Activated T-helper 2 cell treated with anti-CD3 and anti-CD28 coated beads, Interferon-gamma antibody, Interleukin-2, Interleukin-4, amounts not matched to agents 10 μg/mL and 5 μg/mL and 100 μg/mL, durations not matched to agents 14 hours and 24 hours and 36 hours (primary cell): ENCODE results near the gene ALDH1A1. TPM values are rescaled to one million over a fixed set of nuclear protein-coding genes. Genes with fewer than 3 reads are reported as not detected.

ENCODE experiments used
- DNase-seq: peaks from one replicate; pipeline ENCODE4 v3.0.0; 2021; ENCODE audit warnings: low spot score
- H3K27ac Mint-ChIP-seq: one replicate; pipeline ENCODE4 v1.8.0; 2021; ENCODE audit warnings: mixed read lengths
- H3K27me3 Mint-ChIP-seq: one replicate; pipeline ENCODE4 v1.8.0; 2021; ENCODE audit warnings: low read depth, mixed read lengths
- H3K36me3 Mint-ChIP-seq: one replicate; pipeline ENCODE4 v1.8.0; 2021; ENCODE audit warnings: low read depth, mixed read lengths
- H3K4me1 Mint-ChIP-seq: one replicate; pipeline ENCODE4 v1.8.0; 2021; ENCODE audit warnings: low read depth, mixed read lengths
- H3K4me3 Mint-ChIP-seq: one replicate; pipeline ENCODE4 v1.8.0; 2021; ENCODE audit warnings: low read depth, mild to moderate bottlenecking, moderate library complexity, mixed read lengths
- H3K9me3 Mint-ChIP-seq: one replicate; pipeline ENCODE4 v1.8.0; 2021; ENCODE audit warnings: mixed read lengths
- intact Hi-C: fragments of 100-400 bp; cut with micrococcal nuclease; formaldehyde crosslinking; loops from one replicate; pipeline ENCODE4 v1.15.1; 2023
- total RNA-seq: library from RNA; stranded (reverse); gene quantifications from 2 replicates; pipeline ENCODE4 v1.2.3, GENCODE V29; 2022

ALDH1A1 gene
- total RNA-seq, 1 donor from 2014 or later = not detected

GRCh38 chr9:72931897-72932296 lies 21.0 kb downstream of the ALDH1A1 start:
- no peaks in the 10 kb centered on the region for H3K9me3 Mint-ChIP-seq
- H3K4me3 Mint-ChIP-seq = no peak overlapping the region
- intact Hi-C loops = no loop called here
- DNase-seq = no peak
- no peaks in the 10 kb centered on the region for H3K36me3 Mint-ChIP-seq
- H3K27me3 Mint-ChIP-seq = no peaks in the 10 kb centered on the region
- no peak overlapping the region for H3K27ac Mint-ChIP-seq
- H3K4me1 Mint-ChIP-seq = no peaks in the 10 kb centered on the region

DNA sequence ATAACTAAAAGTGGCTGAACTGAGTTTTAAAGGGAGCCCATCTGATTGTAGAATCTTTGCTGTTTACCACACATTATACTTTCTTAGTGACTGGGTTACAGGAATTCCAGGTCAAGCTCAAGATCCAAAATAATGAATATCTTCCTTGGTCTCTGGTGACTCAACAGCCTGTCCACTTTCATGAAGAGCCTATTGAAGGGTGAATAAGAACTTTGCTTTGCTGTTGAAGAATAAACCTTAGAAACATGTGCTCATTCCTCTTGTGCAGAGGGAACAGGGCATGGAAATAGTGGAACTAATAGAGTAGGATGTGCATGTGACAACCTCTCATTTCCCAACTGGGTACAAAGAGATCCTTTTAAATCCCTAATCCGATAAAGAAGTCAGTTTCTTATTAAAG lies 21.4 kb downstream of the ALDH1A1 start:
- no peak for DNase-seq
- H3K36me3 Mint-ChIP-seq = no peaks in the 10 kb centered on the region
- no peak overlapping the region for H3K27ac Mint-ChIP-seq
- no peaks in the 10 kb centered on the region for H3K27me3 Mint-ChIP-seq
- intact Hi-C loops = no loop called here
- no peak overlapping the region for H3K4me3 Mint-ChIP-seq
- H3K4me1 Mint-ChIP-seq = no peaks in the 10 kb centered on the region
- H3K9me3 Mint-ChIP-seq = no peaks in the 10 kb centered on the region

- no peak for DNase-seq
- H3K9me3 Mint-ChIP-seq = no peaks in the 10 kb centered on the region
- no peaks in the 10 kb centered on the region for H3K27me3 Mint-ChIP-seq
- H3K4me1 Mint-ChIP-seq = no peaks in the 10 kb centered on the region
- intact Hi-C loops = no loop called here
- no peaks in the 10 kb centered on the region for H3K36me3 Mint-ChIP-seq
- no peak overlapping the region for H3K4me3 Mint-ChIP-seq
- H3K27ac Mint-ChIP-seq = no peak overlapping the region
These were observed 22.0 kb downstream of the ALDH1A1 start for GRCh38 chr9:72930828-72931227.

DNA sequence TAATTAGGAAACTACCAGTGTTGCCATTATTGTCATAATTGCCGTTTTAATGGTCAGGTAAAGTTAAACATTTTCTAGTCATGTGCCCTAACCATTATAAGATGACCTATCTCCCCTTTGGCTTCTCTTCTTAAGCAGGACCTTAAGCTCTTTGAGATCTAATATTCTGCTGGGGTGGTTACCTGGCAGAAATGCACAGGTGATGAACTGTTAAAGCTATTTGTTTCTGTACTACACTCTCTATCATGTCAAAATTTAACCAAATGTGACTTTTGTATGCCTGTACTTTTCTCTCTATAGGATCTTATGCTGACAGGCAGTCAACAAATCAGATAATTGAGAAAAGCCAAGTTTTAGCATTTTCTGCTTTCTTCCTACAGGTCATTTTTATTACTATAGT lies 23.3 kb downstream of the ALDH1A1 start:
- DNase-seq = no peak
- H3K4me1 Mint-ChIP-seq = no peaks in the 10 kb centered on the region
- no peak overlapping the region for H3K4me3 Mint-ChIP-seq
- H3K27ac Mint-ChIP-seq = no peak overlapping the region
- intact Hi-C loops = no loop called here
- H3K27me3 Mint-ChIP-seq = no peaks in the 10 kb centered on the region
- H3K36me3 Mint-ChIP-seq = no peaks in the 10 kb centered on the region
- no peaks in the 10 kb centered on the region for H3K9me3 Mint-ChIP-seq

DNA sequence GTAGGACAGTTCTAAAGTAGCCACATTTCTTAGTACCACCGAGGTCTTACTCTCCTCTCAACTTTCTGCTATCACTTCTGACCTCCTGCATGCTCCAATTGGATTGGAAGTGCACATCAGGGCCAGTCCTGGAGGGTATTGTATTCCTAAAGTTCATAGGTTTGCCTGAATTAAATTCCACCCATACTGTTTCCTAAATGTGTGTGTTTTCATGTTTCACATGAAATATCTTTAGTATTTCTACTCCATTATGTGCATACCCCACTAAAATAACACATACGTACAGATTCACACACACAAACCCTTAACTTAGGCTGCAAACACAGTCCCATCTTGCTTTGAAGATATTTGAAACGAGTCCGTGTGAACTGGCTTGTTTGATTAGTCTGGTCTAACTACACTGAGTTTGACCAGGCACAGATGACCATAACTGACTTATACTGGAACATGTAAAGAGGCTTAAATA lies 24.8 kb downstream of the ALDH1A1 start:
- DNase-seq = no peak
- intact Hi-C loops = no loop called here
- no peaks in the 10 kb centered on the region for H3K36me3 Mint-ChIP-seq
- H3K27me3 Mint-ChIP-seq = no peaks in the 10 kb centered on the region
- H3K9me3 Mint-ChIP-seq = no peaks in the 10 kb centered on the region
- H3K4me1 Mint-ChIP-seq = no peaks in the 10 kb centered on the region
- no peak overlapping the region for H3K4me3 Mint-ChIP-seq
- H3K27ac Mint-ChIP-seq = no peak overlapping the region

- H3K36me3 Mint-ChIP-seq = no peaks in the 10 kb centered on the region
These were observed 26.3 kb downstream of the ALDH1A1 start for GRCh38 chr9:72926506-72926905.

DNA sequence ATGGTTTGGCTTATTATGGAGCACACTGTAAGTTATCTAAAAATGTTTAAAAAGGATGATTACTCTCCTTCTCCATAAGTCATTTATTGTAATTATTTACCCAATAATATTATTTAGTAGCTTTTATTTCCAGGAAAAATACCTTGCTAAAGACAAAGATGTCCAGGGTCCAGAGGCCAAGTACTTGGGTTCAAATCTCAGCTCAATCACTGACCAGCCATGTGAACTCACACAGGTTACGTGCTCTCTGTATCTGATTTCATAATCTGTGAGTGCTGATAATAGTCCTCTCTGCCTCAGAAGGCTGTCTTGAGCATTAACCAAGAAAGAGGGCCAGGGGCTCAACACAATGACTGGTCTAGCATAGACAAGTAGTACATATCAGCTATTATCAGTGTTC lies 27.0 kb downstream of the ALDH1A1 start:
- intact Hi-C loops = no loop called here
- Mint-ChIP-seq H3K4me3 (no peak overlapping the region), H3K36me3 (no peaks in the 10 kb centered on the region), H3K27ac (no peak overlapping the region), H3K4me1 (no peaks in the 10 kb centered on the region), H3K27me3 (no peaks in the 10 kb centered on the region), H3K9me3 (no peaks in the 10 kb centered on the region)
- DNase-seq = no peak

More at GRCh38 chr9:72926506-72926905, 26.3 kb downstream of the ALDH1A1 start:
- H3K9me3 Mint-ChIP-seq = no peaks in the 10 kb centered on the region
- H3K27me3 Mint-ChIP-seq = no peaks in the 10 kb centered on the region
- DNase-seq = no peak
- intact Hi-C loops = no loop called here
- no peak overlapping the region for H3K4me3 Mint-ChIP-seq
- no peak overlapping the region for H3K27ac Mint-ChIP-seq
- H3K4me1 Mint-ChIP-seq = no peaks in the 10 kb centered on the region

DNA sequence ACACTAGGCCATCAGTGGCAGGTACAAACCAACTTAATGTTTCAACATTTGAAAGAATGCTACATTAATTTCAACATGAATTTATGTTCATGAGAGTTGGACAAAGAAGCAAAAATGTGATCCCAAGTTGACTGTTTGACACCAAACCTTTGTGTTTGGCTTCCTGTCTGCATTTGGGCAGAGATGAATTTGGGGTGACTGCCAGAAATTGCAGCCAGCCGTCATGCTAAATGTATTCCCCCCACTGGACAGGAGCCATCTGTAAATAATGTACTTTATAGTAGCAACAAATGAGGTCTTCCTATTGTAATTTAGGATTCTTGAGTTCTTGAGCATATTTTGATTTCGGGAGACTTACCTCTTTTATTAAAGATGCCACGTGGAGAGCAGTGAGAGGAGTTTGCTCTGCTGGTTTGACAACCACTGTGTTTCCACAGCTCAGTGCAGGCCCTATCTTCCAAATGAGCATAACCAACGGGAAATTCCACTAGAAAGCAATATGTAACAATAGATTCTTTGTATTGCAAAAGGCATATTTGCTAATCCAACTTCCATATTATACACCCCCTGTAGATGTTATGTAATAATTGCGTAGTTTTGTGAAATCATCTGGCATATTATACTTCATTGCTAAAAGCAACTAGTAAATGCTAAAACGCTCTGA lies 27.6 kb downstream of the ALDH1A1 start:
- Mint-ChIP-seq H3K4me3 (no peak overlapping the region), H3K4me1 (no peaks in the 10 kb centered on the region), H3K9me3 (no peaks in the 10 kb centered on the region), H3K27ac (no peak overlapping the region), H3K27me3 (no peaks in the 10 kb centered on the region), H3K36me3 (no peaks in the 10 kb centered on the region)
- no peak for DNase-seq
- intact Hi-C loops = no loop called here

DNA sequence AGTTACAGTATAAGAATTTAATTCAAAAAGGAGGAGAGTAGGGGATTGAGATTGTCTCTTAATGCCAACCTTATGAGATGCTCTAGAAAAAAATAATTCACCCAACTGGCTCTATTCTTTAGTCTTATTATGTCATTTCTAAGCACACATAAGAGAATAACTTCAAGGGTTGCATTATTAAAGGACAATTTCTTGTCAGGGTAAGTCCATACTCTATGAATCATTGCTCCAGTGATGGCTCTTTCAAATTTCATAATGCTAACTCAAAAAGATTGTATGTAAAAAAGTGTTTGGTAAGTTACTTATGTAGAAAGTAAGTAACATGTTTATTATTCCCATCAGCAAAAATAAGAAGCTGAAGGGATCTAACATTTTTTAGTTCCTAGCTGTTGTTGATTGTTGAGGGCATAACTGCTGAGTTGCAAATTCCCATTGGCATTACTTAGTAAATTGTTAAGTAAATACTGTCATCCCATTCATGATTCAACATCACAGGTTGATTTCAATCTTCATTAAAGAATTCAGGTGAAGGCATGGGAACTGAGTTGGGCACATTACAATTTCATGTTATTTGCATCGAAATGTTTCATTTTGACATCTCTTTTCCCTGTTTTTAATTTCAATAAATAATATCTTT lies 28.6 kb downstream of the ALDH1A1 start:
- Mint-ChIP-seq H3K9me3 (no peaks in the 10 kb centered on the region), H3K4me3 (no peak overlapping the region), H3K36me3 (no peaks in the 10 kb centered on the region), H3K27ac (no peak overlapping the region), H3K27me3 (no peaks in the 10 kb centered on the region), H3K4me1 (no peaks in the 10 kb centered on the region)
- DNase-seq = no peak
- intact Hi-C loops = no loop called here

DNA sequence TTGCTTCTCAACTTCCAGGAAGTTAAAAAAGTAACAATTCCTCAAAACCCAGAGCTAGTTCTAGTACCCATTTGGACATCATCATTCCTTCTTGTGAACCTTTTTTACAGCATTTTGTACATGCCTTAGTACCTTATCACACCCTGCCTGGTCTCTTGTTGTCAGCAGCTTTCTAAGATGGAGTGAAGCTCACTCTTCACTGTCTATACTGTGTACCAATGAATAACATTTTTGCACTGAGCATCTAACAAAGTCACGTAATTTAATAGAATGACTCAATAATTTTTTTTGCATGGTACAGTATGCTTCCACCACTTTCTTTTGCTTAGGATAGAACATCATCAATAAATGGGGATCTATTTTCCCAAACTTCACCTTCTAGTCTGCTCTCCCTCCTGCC lies 29.8 kb downstream of the ALDH1A1 start:
- Mint-ChIP-seq H3K27me3 (no peaks in the 10 kb centered on the region), H3K4me3 (no peak overlapping the region), H3K36me3 (no peaks in the 10 kb centered on the region), H3K4me1 (no peaks in the 10 kb centered on the region), H3K27ac (no peak overlapping the region), H3K9me3 (no peaks in the 10 kb centered on the region)
- DNase-seq = no peak
- intact Hi-C loops = no loop called here

DNA sequence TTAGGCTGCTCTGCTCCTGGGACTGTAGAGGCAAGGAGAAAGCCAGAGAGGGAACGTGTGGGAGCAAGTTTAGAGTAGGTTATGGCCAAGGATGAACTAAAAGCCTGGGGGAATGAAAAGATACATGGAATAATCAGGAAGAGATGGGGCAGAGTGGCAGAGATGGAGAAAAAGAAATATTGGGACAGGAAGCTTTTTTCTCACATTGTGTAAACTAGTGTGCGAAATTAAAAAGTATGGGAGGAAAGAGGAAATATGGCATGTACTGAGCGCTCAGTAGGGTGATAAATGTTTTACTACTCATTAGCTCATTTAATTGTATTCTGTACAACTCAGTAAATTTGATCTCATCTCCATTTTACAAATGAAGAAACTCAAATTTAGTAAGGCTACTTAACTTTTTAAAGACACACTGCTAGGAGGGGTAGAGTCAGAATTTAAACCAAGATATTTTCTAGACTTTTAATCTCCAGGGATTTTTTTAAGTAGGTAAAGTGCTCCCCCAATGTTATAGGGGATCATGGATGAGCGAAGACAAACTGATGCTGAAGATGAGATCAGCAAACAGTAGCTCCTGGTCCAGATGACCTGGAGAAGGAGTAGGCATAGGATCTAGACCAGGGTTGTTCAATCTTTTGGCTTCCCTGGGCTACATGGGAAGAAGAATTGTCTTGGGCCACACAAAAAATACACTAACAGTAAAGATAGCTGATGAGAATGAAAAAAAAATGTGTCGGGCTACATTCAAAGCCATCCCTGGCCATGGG lies 30.8 kb downstream of the ALDH1A1 start:
- intact Hi-C loops = no loop called here
- Mint-ChIP-seq H3K27me3 (no peaks in the 10 kb centered on the region), H3K4me3 (no peak overlapping the region), H3K27ac (no peak overlapping the region), H3K9me3 (no peaks in the 10 kb centered on the region), H3K4me1 (no peaks in the 10 kb centered on the region), H3K36me3 (no peaks in the 10 kb centered on the region)
- no peak for DNase-seq

GRCh38 chr9:72919246-72919945 lies 33.5 kb downstream of the ALDH1A1 start:
- no peak overlapping the region for H3K4me3 Mint-ChIP-seq
- no peak overlapping the region for H3K27ac Mint-ChIP-seq
- no peaks in the 10 kb centered on the region for H3K9me3 Mint-ChIP-seq
- no peaks in the 10 kb centered on the region for H3K4me1 Mint-ChIP-seq
- H3K27me3 Mint-ChIP-seq = no peaks in the 10 kb centered on the region
- no peak for DNase-seq
- intact Hi-C loops = no loop called here
- no peaks in the 10 kb centered on the region for H3K36me3 Mint-ChIP-seq
